Adipose tissue (tissue), 3 donors: ENCODE results near the gene ALPP. TPM values are rescaled to one million over a fixed set of nuclear protein-coding genes. Genes with fewer than 3 reads are reported as not detected.
"Not testable (repeated sequence)": the region's sequence is repeated elsewhere in the genome, so short reads cannot be mapped to it uniquely, and the experiment has no call there.

Experiments used
- H3K27ac ChIP-seq: one replicate; pipeline ENCODE4 v1.5.1; 2013; ENCODE audit warnings: low read depth, low read length
- WGBS, 3 donors: extraction: QIAGEN DNeasy Blood & Tissue Kit; methylation state at CpG; one replicate each; pipeline ENCODE4 v1.1.7; 2013; 5-methylcytosine and 5-hydroxymethylcytosine counted together
- polyA plus RNA-seq, 3 donors: library from polyadenylated mRNA; stranded (reverse); fragments of 200-250 nt; gene quantifications; one replicate each; pipeline ENCODE4 v1.2.3, GENCODE V29; 2013
- donor health status: healthy with polysubstance abuse.
- donor health status: Bipolar disorder and iron deficiency.
- donor health status: healthy.

ALPP gene
- polyA plus RNA-seq, 3 donors = not detected

DNA sequence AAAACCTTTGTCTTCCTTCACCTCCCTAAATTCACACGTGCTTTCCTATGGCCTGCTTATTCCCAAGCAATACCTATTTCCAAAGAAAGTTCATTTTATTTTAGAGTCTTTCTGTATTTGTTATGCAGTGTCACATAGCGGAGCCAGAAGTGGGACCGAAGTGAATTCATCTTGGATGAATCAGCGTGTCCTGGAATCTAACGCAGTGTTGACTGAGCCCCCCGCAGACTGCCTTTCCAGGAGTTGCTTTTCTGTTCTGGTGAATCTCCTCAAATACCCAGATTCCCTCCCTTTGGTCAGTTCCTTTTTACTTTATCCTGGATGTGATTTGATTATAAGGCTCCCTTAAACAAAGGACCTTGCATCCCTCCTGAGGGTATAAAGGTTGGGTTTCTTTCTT, 10.8 kb downstream of the ALPP start:
- 49 to 65% (median 59%) methylated on average over 6 of the region's 6 CpGs for WGBS, 3 donors
- H3K27ac ChIP-seq = no peak overlapping the region

DNA sequence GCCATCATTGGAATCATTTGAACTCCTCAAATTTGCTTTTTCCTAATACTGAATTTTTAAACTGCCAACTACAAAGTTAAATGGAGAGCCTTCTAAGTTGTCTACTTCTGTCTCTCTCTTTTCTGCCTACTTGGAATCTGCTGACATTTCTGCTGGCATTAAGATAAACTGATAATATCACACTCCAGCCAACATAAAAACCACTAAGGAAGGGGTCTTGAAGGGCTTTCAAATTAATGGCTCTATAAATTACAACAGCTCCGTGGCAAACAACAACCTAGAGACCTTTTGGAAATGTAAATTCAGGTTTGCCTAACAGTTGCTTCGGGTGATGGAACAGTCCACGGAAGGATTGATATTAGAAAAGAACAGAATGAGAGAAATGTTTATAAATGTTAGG, 12.1 kb downstream of the ALPP start:
- H3K27ac ChIP-seq = no peak overlapping the region
- 13 to 39% (median 19%) methylated on average over 3 of the region's 3 CpGs for WGBS, 3 donors

DNA sequence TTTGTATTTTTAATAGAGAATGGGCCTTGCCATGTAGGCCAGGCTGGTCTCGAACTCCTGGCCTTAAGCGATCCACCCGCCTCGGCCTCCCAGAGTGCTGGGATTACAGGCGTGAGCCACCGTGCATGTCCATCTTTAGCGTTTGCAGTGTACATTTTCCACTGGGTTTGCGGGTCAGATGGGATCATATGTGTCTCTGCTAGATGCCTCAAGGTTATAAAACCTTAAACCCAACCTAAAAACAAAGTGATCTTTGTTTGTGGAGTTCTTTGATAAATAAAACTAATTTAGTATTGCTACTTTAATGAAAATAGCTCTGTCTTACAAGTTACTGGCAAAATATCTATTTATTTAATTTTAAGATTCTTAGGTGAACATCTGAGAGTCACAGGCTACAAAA, 15.0 kb downstream of the ALPP start:
- no peak overlapping the region for H3K27ac ChIP-seq
- WGBS, 3 donors = 91 to 93% (median 91%) methylated on average over 8 of the region's 8 CpGs

DNA sequence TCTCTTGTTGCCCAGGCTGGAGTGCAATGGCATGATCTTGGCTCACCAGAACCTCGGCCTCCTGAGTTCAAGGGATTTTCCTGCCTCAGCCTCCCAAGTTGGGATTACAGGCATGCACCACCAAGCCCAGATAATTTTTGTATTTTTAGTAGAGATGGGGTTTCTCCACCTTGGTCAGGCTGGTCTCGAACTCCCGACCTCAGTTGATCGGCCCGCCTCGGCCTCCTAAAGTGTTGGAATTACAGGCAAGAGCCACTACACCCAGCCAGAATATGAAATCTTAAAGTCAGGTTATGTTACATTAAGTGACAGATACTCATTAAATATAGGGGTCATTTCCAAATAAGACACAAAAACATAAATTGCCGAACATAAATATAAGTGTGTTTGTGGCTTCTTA, 15.9 kb downstream of the ALPP start:
- 90 to 93% (median 91%) methylated on average over 7 of the region's 7 CpGs for WGBS, 3 donors
- H3K27ac ChIP-seq = not testable (repeated sequence)

DNA sequence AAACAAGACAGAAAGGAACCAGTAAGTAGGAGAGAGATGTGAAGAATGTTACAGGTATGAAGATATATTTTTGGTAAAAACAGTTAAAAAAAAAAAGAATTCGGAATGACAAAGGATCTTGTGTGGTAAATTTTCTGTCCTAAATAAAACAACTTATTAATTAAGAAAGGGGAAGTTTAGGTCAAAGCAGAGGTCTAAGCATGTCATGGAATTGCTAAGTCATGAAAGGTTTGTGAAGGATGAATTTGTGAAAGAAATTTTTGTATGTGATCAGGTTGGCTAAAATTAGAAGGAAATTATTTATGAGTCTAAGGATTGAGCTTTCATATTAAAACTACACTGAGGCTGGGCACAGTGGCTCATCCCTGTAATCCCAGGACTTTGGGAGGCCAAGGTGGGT, 17.0 kb downstream of the ALPP start:
- WGBS, 3 donors = 49 to 86% (median 76%) methylated on average over 1 of the region's 1 CpG
- H3K27ac ChIP-seq = no peak overlapping the region

DNA sequence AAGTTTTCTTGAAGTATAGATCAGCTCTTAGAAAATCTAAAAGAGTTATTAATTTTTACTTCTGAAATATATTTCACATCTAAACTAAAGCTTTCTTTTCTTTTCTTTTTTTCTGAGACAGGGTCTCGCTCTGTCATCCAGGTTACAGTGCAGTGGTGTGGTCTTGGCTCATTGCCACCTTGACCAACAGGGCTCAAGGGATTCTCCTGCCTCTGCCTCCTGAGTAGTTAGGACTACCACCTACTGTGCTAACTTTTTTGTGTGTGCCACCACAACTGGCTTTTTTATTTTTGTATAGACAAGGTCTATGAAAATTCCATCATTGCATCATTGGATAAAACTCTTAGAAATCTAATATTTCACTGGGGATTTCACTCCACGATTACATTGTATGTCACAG, 18.1 kb downstream of the ALPP start:
- H3K27ac ChIP-seq = no peak overlapping the region
- 66 to 80% (median 72%) methylated on average over 2 of the region's 2 CpGs for WGBS, 3 donors

DNA sequence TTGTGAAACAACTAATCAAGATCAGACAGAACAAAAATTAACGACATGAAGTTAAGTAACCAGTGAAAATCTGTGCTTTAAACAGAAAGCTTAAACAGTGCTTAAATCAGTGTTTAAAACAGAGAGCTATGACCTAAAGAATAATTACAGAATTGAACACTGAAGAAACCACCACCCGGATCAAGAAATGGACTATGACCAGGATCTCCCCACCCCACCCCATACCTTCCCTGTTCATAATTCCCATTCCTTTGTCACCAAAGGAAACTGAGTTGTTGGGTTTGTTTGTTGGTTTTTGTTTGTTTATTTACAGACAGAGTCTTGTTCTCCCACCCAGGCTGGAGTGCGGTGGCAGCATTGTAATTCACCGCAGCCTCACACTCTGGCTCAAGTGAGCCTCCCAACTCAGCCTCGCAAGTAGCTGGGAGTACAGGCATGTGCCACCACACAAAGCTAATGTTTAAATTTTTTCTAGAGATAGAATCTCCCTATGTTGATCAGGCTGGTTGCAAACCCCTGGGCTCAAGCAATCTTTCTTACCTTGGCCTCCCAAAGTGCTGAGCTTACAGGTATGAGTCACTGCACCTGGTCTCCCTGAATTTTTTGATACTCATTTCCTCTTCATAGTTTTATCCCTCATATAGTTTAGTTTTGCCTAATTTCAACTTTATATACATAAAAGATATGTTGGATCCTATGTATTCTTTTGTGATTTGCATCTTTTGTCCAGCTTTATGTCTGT, 19.9 kb downstream of the ALPP start:
- H3K27ac ChIP-seq = no peak overlapping the region
- WGBS, 3 donors = 86 to 92% (median 92%) methylated on average over 5 of the region's 5 CpGs

DNA sequence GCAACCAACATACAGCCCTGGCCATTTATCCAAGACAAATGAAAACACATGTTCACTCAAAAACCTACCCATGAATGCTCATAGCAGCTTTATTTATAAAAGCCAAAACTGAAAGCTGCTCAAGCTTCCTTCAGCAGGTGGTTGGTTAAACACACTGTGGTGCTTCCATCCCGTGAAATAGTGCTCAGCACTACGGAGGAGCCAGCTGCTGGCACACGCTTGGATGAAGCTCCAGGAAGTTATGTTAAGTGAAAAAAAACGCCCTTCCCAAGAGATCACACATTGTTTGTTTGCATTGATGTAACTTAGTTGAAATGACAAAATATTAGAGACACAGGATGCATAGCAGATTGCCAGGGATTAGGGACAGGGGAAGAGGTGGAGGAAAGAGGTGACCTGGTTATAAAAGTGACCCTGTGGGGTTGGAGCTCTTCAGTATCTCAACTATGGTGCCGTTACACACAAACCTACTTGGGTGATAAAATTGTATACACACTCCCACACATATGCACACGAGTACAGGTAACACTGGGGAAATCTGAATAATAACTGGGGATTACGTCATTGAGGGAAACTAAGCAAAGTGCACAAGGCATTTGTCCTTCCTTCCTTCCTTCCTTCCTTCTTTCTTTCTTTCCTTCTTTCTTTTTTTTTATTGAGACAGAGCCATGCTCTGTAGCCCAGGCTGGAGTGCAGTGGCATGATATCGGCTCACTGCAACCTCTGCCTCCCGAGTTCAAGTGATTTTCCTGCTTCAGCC, 21.9 kb downstream of the ALPP start:
- H3K27ac ChIP-seq = no peak overlapping the region
- WGBS, 3 donors = 48 to 58% (median 50%) methylated on average over 9 of the region's 9 CpGs

DNA sequence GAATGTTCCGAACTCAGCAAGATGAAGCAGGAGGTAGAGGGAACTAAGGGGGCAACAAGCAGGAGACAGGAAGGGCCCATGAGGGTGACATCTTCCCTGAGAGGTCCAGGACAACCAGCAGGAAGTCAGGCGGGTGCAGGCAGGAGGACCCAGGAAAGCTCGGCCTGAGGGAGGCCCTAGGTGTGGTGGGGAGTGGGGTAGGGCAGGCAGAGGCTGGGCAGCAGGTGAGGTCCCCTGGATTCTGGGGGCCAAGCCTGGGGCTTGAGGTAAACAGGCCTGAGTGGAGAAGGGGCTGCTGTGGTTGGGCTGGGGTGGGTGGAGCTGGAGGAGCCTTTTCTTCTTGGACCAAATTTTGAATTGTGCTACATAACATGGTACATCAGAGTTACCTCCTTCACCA, 24.0 kb downstream of the ALPP start:
- no peak overlapping the region for H3K27ac ChIP-seq
- WGBS, 3 donors = 76 to 87% (median 82%) methylated on average over 3 of the region's 3 CpGs

DNA sequence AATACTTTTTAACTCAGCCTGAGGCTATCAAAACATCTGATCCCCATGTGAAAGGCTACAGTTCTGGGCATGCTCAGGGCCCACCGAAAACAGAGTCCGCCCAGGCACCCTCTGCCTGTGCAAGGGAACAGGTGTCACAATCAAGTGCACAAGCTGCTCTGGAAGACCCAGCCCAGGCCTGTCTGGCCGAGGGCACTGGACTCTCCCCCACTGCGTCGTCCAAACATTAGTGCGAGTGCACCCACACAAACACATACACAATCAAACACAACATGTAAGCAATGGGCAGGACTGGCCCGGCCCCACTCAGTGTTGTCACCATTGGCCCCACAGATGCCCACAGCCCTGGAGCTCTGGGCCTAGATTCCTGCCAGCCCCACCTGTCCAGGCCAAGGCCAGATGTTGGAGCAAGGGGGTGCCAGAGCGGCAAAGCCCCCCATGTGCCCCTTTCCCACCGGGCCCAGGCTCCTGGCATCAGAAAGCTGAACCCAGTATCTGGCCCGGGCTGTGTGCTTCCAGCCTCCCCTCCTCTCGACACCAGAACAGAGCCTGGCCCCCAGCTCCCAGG, 27.5 kb downstream of the ALPP start:
- WGBS, 3 donors = 89 to 92% (median 90%) methylated on average over 9 to 11 of the region's 11 CpGs
- no peak overlapping the region for H3K27ac ChIP-seq

DNA sequence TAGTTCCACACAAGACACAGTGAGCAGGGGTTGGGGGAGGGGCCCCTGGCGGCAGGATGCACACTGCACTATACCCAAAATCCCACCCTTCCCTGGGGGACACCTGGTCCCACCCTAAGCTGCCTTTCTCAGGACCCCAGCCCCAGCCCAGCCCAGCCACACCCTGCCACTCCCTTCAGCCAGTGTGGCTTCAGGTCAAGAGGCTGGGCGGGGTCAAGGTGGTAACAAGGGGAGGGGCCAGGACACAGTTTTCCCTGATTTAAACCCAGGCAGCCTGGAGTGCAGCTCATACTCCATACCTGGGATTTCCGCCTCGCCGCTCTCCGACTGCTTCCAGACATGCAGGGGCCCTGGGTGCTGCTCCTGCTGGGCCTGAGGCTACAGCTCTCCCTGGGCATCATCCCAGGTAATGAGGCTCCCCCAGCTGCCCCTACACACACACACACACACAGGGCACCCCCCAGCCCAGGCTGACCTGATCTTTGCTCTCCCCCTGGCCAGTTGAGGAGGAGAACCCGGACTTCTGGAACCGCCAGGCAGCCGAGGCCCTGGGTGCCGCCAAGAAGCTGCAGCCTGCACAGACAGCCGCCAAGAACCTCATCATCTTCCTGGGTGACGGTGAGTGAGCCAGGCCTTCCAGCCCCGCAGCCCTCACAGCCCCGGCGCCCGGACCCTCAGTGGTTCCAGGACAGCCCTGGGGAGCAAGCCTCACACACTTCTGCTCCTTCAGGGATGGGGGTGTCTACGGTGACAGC, 28.2 kb downstream of the ALPP start, which contains the start of gene ALPG:
TSS of gene ALPG (plus strand) at position 289 of the 755 bp plus-strand sequence. CDS start at position 340, 51 bp downstream.
- no peak within 1 kb of the TSS for H3K27ac ChIP-seq
- WGBS, 3 donors = 91 to 92% (median 92%) methylated on average over 16 to 17 of the region's 17 CpGs

DNA sequence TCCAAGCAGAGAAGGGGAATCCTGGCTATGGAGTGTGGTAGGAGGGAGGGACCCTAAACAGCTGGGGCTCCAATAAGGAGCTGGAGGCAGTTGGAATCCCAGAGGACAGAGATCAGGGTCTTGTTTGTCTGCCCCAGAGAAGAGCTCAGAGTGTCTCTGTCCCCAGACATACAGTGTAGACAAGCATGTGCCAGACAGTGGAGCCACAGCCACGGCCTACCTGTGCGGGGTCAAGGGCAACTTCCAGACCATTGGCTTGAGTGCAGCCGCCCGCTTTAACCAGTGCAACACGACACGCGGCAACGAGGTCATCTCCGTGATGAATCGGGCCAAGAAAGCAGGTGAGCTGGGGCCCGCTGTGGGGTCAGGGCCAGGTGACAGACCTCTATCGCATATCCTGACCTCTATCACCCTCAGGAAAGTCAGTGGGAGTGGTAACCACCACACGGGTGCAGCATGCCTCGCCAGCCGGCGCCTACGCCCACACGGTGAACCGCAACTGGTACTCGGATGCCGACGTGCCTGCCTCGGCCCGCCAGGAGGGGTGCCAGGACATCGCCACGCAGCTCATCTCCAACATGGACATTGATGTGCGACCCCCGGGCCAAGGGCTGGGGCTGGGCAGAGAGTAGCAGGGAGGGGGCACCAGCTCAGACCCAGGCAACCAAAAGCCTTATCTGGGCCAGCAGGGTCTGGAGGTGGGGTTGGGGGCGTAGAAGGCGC, 29.0 kb downstream of the ALPP start:
- 89 to 93% (median 90%) methylated on average over 23 to 30 of the region's 30 CpGs for WGBS, 3 donors
- not testable (repeated sequence) for H3K27ac ChIP-seq

DNA sequence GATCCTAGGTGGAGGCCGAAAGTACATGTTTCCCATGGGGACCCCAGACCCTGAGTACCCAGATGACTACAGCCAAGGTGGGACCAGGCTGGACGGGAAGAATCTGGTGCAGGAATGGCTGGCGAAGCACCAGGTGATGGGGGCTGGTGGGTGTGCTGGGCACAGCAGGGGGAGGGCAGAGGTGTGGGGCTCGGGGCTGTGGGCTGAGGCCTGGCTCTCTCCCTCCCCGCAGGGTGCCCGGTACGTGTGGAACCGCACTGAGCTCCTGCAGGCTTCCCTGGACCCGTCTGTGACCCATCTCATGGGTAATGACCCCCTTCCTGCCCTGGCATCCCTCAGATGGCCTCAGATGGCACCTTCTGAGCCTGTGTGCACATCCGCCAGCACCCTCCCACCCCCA, 29.7 kb downstream of the ALPP start:
- H3K27ac ChIP-seq = not testable (repeated sequence)
- WGBS, 3 donors = 85 to 87% (median 85%) methylated on average over 5 to 10 of the region's 10 CpGs

DNA sequence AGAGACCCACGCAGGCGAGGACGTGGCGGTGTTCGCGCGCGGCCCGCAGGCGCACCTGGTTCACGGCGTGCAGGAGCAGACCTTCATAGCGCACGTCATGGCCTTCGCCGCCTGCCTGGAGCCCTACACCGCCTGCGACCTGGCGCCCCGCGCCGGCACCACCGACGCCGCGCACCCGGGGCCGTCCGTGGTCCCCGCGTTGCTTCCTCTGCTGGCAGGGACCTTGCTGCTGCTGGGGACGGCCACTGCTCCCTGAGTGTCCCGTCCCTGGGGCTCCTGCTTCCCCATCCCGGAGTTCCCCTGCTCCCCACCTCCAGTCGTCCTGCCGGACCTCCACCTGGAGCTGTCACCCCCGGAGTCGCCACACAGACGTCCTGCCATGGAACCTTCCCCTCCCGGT, 31.1 kb downstream of the ALPP start:
- WGBS, 3 donors = 58 to 72% (median 61%) methylated on average over 30 of the region's 40 CpGs
- H3K27ac ChIP-seq = not testable (repeated sequence)

DNA sequence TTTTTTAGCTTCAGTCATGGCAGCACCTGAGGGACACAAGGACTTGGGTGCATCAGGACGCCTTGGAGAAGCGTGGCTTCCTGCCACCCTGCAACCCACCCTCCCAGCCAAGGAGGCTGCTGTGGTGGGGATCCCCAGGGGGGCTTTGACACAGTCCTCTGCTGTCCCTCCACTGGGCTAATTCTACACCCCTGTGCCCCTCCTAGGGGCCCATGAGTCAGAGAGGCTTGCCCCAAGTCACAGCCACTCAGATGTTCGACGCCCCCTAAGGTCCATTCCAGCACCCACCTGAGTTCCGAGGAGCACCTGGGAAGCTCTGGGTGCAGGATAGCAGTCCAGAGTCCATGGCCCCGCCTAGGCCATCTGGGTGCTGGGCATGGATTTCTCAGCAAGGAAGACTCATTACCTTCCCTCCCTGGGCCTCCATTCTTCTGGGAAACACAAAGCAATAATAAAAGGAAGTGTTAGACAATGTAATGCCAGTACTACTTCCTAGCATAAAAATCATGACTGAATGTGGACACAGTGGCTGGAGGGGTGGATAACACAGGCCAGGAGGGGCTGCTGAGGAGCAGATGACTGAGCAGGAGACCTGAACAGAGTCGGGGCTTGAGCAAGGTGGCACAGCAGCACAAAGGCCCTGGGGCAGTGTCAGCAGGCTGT, 31.8 kb downstream of the ALPP start:
- 72 to 81% (median 78%) methylated on average over 7 of the region's 7 CpGs for WGBS, 3 donors
- H3K27ac ChIP-seq = no peak overlapping the region

DNA sequence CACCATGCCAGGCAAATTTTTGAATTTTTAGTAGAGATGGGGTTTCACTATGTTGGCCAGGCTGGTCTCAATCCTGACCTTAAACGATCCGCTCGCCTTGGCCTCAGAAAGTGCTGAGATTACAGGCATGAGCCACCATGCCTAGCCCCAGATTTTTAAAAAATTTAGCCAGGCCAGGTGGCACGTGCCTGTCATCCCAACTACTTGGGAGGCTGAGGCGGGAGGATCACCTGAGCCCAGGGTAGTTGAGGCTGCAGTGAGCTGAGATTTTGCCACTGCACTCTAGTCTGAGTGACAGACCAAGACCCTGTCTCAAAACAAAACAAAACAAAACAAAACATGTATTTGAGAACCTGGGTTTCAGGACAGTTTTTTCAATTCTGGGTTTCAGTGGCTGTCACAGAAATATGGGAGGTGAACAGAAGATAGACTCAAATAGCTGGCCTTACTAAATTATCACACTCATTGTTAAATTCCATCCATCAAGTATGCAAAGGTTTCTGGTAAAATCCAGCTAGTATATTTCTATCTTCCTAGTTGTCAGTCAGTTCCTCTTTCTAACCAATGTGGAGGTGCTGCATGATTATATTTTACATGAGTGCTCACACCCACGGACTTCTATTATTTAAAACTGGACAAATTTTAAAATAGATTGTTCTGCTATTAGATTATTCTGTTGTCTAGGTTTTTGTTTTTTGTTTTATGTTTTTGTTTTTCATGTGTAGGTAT, 33.5 kb downstream of the ALPP start:
- no peak overlapping the region for H3K27ac ChIP-seq
- WGBS, 3 donors = 81 to 86% (median 83%) methylated on average over 6 of the region's 6 CpGs

DNA sequence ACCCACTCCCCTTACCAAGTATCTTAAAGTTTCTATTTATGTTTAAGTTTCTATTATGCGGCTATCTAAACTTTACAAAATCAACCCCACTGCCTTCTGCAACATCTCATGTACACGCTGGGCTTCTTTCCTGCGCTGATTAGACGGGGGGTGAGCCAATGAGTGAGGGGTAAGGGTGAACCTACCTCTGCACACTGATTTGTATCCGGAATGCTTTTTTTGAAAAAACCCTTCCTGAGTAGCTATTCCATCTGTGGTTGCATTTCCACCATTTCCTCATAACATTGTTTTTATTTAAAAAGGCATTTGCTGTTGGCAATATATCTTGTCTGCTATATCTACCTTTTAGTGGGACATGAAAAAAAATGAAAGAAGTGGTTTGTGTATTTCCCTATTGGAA, 34.4 kb downstream of the ALPP start:
- WGBS, 3 donors = 21 to 56% (median 24%) methylated on average over 5 of the region's 5 CpGs
- no peak overlapping the region for H3K27ac ChIP-seq
